Keratinocyte (primary cell): ENCODE measurements around the gene THRB. TPM values are rescaled to one million over a fixed set of nuclear protein-coding genes. Genes with fewer than 3 reads are reported as not detected.

Experiments used
- DNase-seq: peaks from one replicate; pipeline ENCODE4 v3.0.0-alpha.2; 2011; ENCODE audit warnings: low read depth, missing footprints, low spot score
- FAIRE-seq: peaks from 2 replicates; lab custom pipeline; 2011; peaks lifted over from hg19 to GRCh38; lab: Jason Lieb, UNC
- H2AFZ ChIP-seq: 2 replicates; pipeline ENCODE4 v1.6.0; 2012; ENCODE audit warnings: low read length, control low read depth, inconsistent platforms; ENCODE audit not compliant: control insufficient read depth
- H3K27ac ChIP-seq: 2 replicates; pipeline ENCODE4 v1.5.1; 2011; ENCODE audit warnings: low read length; ENCODE audit not compliant: control insufficient read depth, insufficient read depth
- H3K27me3 ChIP-seq: 3 replicates; pipeline ENCODE4 v1.6.0; 2011; ENCODE audit warnings: low read length; ENCODE audit not compliant: control insufficient read depth, insufficient read depth; ENCODE audit errors: extremely low read depth
- H3K36me3 ChIP-seq, 2 experiments: 2 replicates in 1 of 2; 3 replicates in 1 of 2; pipeline ENCODE4 v1.5.1; 2011; ENCODE audit warnings: low read length in 2 of 2, mild to moderate bottlenecking in 1 of 2; ENCODE audit not compliant: control insufficient read depth in 2 of 2, insufficient read depth in 2 of 2; ENCODE audit errors: extremely low read depth in 1 of 2
- H3K4me1 ChIP-seq: 3 replicates; pipeline ENCODE4 v1.5.1; 2011; ENCODE audit warnings: low read length; ENCODE audit not compliant: control insufficient read depth, insufficient read depth; ENCODE audit errors: extremely low read depth
- H3K4me2 ChIP-seq: 3 replicates; pipeline ENCODE4 v1.6.0; 2011; ENCODE audit warnings: low read depth, low read length; ENCODE audit not compliant: control insufficient read depth, insufficient read depth; ENCODE audit errors: extremely low read depth
- H3K4me3 ChIP-seq, 3 experiments: fragments of 200-600 bp in 1 of 3; sonication (generic) in 1 of 3; 2 replicates in 2 of 3; 3 replicates in 1 of 3; pipeline ENCODE4 v1.5.1; 2011 to 2016; ENCODE audit warnings: low read length in 3 of 3, mild to moderate bottlenecking in 3 of 3, control low read depth in 2 of 3, inconsistent platforms in 1 of 3, low read depth in 1 of 3, mixed read lengths in 1 of 3, mixed run types in 1 of 3, moderate library complexity in 1 of 3; ENCODE audit not compliant: control insufficient read depth in 2 of 3, insufficient read depth in 2 of 3; ENCODE audit errors: extremely low read depth in 1 of 3
- H3K79me2 ChIP-seq: 2 replicates; pipeline ENCODE4 v1.6.0; 2012; ENCODE audit warnings: low read length; ENCODE audit not compliant: control insufficient read depth, insufficient read depth
- H3K9ac ChIP-seq: 3 replicates; pipeline ENCODE4 v1.6.0; 2011; ENCODE audit warnings: low read length; ENCODE audit not compliant: control insufficient read depth, insufficient read depth; ENCODE audit errors: extremely low read depth
- H3K9me1 ChIP-seq: 3 replicates; pipeline ENCODE4 v1.6.0; 2011; ENCODE audit warnings: low read length; ENCODE audit not compliant: control insufficient read depth, insufficient read depth; ENCODE audit errors: extremely low read depth
- H3K9me3 ChIP-seq: 2 replicates; pipeline ENCODE4 v1.5.1; 2012; ENCODE audit warnings: low read depth, low read length; ENCODE audit not compliant: control insufficient read depth
- H4K20me1 ChIP-seq: 3 replicates; pipeline ENCODE4 v1.6.0; 2011; ENCODE audit warnings: low read length; ENCODE audit not compliant: control insufficient read depth, insufficient read depth; ENCODE audit errors: extremely low read depth
- CTCF ChIP-seq, 3 experiments: IDR thresholded peaks in 1 of 3; conservative IDR thresholded peaks in 1 of 3; optimal IDR thresholded peaks in 1 of 3; 2 replicates in 2 of 3; 3 replicates in 1 of 3; pipeline versions ENCODE3 to v1.5.1; 2011; ENCODE audit warnings: low read length in 3 of 3, mild to moderate bottlenecking in 3 of 3, moderate library complexity in 2 of 3, control low read depth in 1 of 3, inconsistent platforms in 1 of 3; ENCODE audit not compliant: insufficient read depth in 2 of 3; ENCODE audit errors: extremely low read depth in 1 of 3
- EZH2 ChIP-seq: IDR thresholded peaks from one replicate; pipeline ENCODE4 v1.6.1; 2012; ENCODE audit warnings: inconsistent platforms, mild to moderate bottlenecking, low read length, moderate library complexity
- dilution Hi-C: fragments of 300-500 bp; cut with MboI; formaldehyde crosslinking; loops from one replicate; pipeline ENCODE4 v1.7.0; 2020; ENCODE audit warnings: low sequenced_read_pairs; ENCODE audit not compliant: extremely low pct_ligation_motif_present
- polyA plus RNA-seq, 5 experiments: library from polyadenylated mRNA; depleted of rRNA in 3 of 5; stranded (reverse) in 3 of 5; stranded (forward) in 1 of 5; unstranded in 1 of 5; fragments of >200 nt; gene quantifications; 1 replicate in 1 of 5; 2 replicates in 3 of 5; 3 replicates in 1 of 5; pipeline versions ENCODE4 v1.2.1 to v1.2.3, GENCODE V29; 2011 to 2012; ENCODE audit warnings: missing spikeins in 2 of 5, low read depth in 1 of 5, low replicate concordance in 1 of 5

The THRB gene
- polyA plus RNA-seq, 1 donor (not counting 4 experiments of a cell fraction or from before 2014, with no cell fraction given): 2.6 TPM

GRCh38 chr3:24190256-24190655, 304.4 kb downstream of the THRB start:
- peaks cover 4% of the 10 kb centered on the region for H3K4me1 ChIP-seq
- no peak overlapping the region for H2AFZ ChIP-seq
- H3K9me1 ChIP-seq: no peaks in the 10 kb centered on the region
- no peaks in the 10 kb centered on the region for H3K27me3 ChIP-seq
- no peak for TF ChIP-seq CTCF (optimal IDR thresholded peaks at IDR 0.05 in 1 of 3, IDR thresholded peaks at IDR 0.05 in 1 of 3, conservative IDR thresholded peaks at IDR 0.05 in 1 of 3; ENCODE audit: extremely low read depth in 1 of 3, insufficient read depth in 2 of 3, low read length in 3 of 3)
- TF ChIP-seq EZH2: no peak
- H3K9me3 ChIP-seq: no peaks in the 10 kb centered on the region
- no peaks in the 10 kb centered on the region for H3K79me2 ChIP-seq
- dilution Hi-C loops: no loop called here
- H3K27ac ChIP-seq: no peak overlapping the region
- no peaks in the 10 kb centered on the region for H4K20me1 ChIP-seq
- DNase-seq: no peak
- FAIRE-seq: no peak
- H3K9ac ChIP-seq: no peak overlapping the region
- no peak overlapping the region for H3K4me2 ChIP-seq
- no peak overlapping the region for H3K4me3 ChIP-seq
- no peaks in the 10 kb centered on the region for H3K36me3 ChIP-seq

GRCh38 chr3:24185738-24186384, 308.8 kb downstream of the THRB start:
- dilution Hi-C loops: no loop called here
- H3K27ac ChIP-seq: no peak overlapping the region
- DNase-seq (peak; percentile 60), FAIRE-seq (peak; percentile 73)
- no peak overlapping the region for H3K9ac ChIP-seq
- H3K36me3 ChIP-seq: no peaks in the 10 kb centered on the region
- no peaks in the 10 kb centered on the region for H3K27me3 ChIP-seq
- H3K79me2 ChIP-seq: no peaks in the 10 kb centered on the region
- H3K9me3 ChIP-seq: no peaks in the 10 kb centered on the region
- no peaks in the 10 kb centered on the region for H4K20me1 ChIP-seq
- no peaks in the 10 kb centered on the region for H3K9me1 ChIP-seq
- H3K4me2 ChIP-seq: no peak overlapping the region
- H2AFZ ChIP-seq: peak overlapping the region; percentile 67
- peaks cover 4% of the 10 kb centered on the region for H3K4me1 ChIP-seq
- H3K4me3 ChIP-seq: no peak overlapping the region
- peak; percentile 63 to 84 (median 69) for TF ChIP-seq CTCF (optimal IDR thresholded peaks at IDR 0.05 in 1 of 3, IDR thresholded peaks at IDR 0.05 in 1 of 3, conservative IDR thresholded peaks at IDR 0.05 in 1 of 3; ENCODE audit: extremely low read depth in 1 of 3, insufficient read depth in 2 of 3, low read length in 3 of 3)
- no peak for TF ChIP-seq EZH2
